ENCODE results near the gene TMBIM4. TPM values are rescaled to one million over a fixed set of nuclear protein-coding genes. Genes with fewer than 3 reads are reported as not detected.

Gene TMBIM4
- polyA plus RNA-seq, 1 experiment, result 108 TPM

DNA sequence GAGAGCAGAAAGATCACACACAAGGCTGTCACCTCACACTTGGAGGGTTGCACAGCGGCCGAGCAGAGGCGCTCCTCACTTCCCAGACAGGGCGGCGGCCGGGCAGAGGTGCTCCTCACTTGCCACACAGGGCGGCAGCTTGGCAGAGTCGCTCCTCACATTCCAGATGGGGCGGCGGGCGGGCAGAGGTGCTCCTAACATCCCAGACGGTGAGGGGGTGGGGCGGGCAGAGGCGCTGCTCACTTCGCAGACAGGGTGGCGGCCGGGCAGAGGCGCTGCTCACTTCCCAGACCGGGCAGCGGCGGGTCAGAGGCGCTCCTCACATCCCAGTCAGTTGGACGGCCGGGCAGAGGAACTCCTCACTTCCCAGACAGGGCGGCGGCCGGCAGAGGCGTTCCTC, 9.1 kb downstream of the TMBIM4 start:
- DNase-seq (ENCODE audit: low read depth), result no peak
- H3K36me3 ChIP-seq (ENCODE audit: control insufficient read depth, insufficient read depth, low read length), result no peaks in the 10 kb centered on the region; the same call in none of the 2 replicates
- TF ChIP-seq, protein P1, sequence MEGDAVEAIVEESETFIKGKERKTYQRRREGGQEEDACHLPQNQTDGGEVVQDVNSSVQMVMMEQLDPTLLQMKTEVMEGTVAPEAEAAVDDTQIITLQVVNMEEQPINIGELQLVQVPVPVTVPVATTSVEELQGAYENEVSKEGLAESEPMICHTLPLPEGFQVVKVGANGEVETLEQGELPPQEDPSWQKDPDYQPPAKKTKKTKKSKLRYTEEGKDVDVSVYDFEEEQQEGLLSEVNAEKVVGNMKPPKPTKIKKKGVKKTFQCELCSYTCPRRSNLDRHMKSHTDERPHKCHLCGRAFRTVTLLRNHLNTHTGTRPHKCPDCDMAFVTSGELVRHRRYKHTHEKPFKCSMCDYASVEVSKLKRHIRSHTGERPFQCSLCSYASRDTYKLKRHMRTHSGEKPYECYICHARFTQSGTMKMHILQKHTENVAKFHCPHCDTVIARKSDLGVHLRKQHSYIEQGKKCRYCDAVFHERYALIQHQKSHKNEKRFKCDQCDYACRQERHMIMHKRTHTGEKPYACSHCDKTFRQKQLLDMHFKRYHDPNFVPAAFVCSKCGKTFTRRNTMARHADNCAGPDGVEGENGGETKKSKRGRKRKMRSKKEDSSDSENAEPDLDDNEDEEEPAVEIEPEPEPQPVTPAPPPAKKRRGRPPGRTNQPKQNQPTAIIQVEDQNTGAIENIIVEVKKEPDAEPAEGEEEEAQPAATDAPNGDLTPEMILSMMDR (IDR thresholded peaks at IDR 0.05; ENCODE audit: insufficient read depth, low read depth, low read length), result no peak
- ChIA-PET POLR2A (no interaction called here), CTCF (interaction anchor here (1.6 kb wide), 1 partner anchor 11 kb away, joined by 4 read pairs; no protein-coding TSS in a partner anchor)
- no peaks in the 10 kb centered on the region for H3K27me3 ChIP-seq (ENCODE audit: control insufficient read depth, insufficient read depth, low read length)
- no peak overlapping the region for H3K4me3 ChIP-seq (ENCODE audit: low read depth, low read length)

DNA sequence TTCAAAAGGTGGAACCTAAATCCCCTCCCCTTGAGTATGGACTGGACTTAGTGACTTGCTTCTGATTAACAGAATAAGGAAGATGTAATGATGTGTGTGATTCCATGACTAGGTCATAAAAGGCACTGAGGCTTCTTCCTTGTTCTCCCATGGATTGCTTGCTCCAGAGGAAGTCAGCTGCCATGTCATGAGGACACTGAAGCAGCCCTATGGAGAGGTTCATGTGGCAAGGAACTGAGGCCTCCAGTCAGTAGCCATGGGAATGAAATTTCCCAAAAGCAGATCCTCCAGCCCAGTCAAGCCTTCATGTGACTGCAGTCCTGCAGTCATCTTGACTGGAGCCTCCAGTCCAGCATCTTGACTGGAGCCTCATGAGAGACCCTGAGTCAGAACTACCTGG, 10.7 kb downstream of the TMBIM4 start:
- TF ChIP-seq, protein P1 (IDR thresholded peaks at IDR 0.05; ENCODE audit: insufficient read depth, low read depth, low read length), result no peak
- no peaks in the 10 kb centered on the region for H3K27me3 ChIP-seq (ENCODE audit: control insufficient read depth, insufficient read depth, low read length)
- DNase-seq (ENCODE audit: low read depth), result no peak
- CTCF ChIA-PET, result interaction anchor here (0.5 to 1.0 kb wide), 2 partner anchors 18 to 550 kb away, joined by 3 to 4 read pairs; no protein-coding TSS in a partner anchor
- no peaks in the 10 kb centered on the region; the same call in none of the 2 replicates for H3K36me3 ChIP-seq (ENCODE audit: control insufficient read depth, insufficient read depth, low read length)
- POLR2A ChIA-PET, result no interaction called here
- H3K4me3 ChIP-seq (ENCODE audit: low read depth, low read length), result no peak overlapping the region

DNA sequence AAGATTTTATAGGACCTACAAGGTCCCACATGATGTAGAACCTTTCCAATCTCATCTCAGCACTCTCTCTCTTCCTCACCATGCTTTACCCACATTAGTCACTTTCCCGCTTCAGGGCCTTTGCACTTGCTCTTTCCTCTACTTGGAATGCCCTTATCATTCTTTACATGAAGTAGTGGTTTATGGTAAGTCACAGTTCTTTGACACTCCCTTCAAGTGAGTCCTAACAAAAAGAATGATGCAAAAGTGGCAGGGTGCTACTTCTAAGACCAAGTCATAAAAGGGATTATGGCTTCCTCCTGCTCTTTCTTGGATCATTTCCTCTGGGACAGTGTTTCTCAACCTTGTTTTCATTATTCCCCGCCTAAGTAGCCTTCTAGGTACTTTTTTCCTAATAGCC, 13.1 kb downstream of the TMBIM4 start:
- Histone ChIP-seq H3K36me3 (ENCODE audit: control insufficient read depth, insufficient read depth, low read length) (no peaks in the 10 kb centered on the region; the same call in none of the 2 replicates), H3K27me3 (ENCODE audit: control insufficient read depth, insufficient read depth, low read length) (no peaks in the 10 kb centered on the region), H3K4me3 (ENCODE audit: low read depth, low read length) (no peak overlapping the region)
- CTCF ChIA-PET, result no interaction called here
- TF ChIP-seq, protein P1 (IDR thresholded peaks at IDR 0.05; ENCODE audit: insufficient read depth, low read depth, low read length), result no peak
- DNase-seq (ENCODE audit: low read depth), result no peak
- POLR2A ChIA-PET, result no interaction called here

DNA sequence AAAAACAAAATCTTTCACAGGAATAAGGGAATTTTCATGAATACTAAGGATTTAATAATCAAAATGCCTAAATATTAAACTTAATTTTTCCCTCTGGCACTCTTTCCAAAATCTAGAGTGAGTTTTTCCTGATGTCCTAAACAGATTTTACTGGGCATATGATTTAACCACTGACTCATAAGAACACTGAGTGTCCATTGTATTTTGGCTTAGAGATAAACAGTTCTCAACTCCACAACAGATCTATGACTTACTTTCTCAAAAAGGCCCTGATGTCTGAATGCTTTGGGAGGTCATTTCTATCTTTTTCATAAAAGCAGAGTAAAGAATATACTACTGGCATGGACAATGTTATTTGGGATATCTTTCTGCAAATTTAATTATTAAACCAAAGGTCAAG, 15.0 kb downstream of the TMBIM4 start:
- H3K4me3 ChIP-seq (ENCODE audit: low read depth, low read length), result no peak overlapping the region
- POLR2A ChIA-PET, result no interaction called here
- no peaks in the 10 kb centered on the region for H3K27me3 ChIP-seq (ENCODE audit: control insufficient read depth, insufficient read depth, low read length)
- no peak for DNase-seq (ENCODE audit: low read depth)
- peaks cover 1% of the 10 kb centered on the region for H3K36me3 ChIP-seq (ENCODE audit: control insufficient read depth, insufficient read depth, low read length)
- CTCF ChIA-PET, result no interaction called here
- TF ChIP-seq, protein P1 (IDR thresholded peaks at IDR 0.05; ENCODE audit: insufficient read depth, low read depth, low read length), result no peak

DNA sequence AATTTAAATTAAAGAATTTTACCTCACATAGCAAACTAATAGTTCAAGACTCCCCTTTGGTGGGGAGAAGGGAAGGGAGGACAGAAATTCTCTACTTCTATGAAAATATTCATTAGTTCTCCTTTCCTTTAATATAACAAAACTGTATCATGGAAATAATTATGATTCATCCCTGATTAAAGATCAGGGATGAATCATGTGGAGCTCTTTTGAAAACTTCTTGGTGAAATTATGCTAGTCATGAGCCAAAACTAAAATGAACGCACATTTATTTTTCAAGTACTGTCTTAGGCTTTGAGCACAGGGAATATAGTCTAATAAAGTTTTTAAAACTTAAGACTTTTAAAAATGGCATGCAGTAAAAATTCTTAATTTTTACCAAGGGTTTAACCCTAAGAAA, 17.1 kb downstream of the TMBIM4 start:
- POLR2A ChIA-PET, result interaction anchor here (0.6 to 0.7 kb wide), 3 partner anchors 17 to 35 kb away, joined by 3 to 5 read pairs (median 3); no protein-coding TSS in a partner anchor
- Histone ChIP-seq H3K4me3 (ENCODE audit: low read depth, low read length) (no peak overlapping the region), H3K36me3 (ENCODE audit: control insufficient read depth, insufficient read depth, low read length) (peaks cover 1% of the 10 kb centered on the region), H3K27me3 (ENCODE audit: control insufficient read depth, insufficient read depth, low read length) (no peaks in the 10 kb centered on the region)
- CTCF ChIA-PET, result no interaction called here
- TF ChIP-seq, protein P1 (IDR thresholded peaks at IDR 0.05; ENCODE audit: insufficient read depth, low read depth, low read length), result no peak
- peak; percentile 28 for DNase-seq (ENCODE audit: low read depth)

Measured in BJ (cell line).